Peyer's patch (tissue), 4 donors: ENCODE data around the gene OPA1. TPM values are rescaled to one million over a fixed set of nuclear protein-coding genes. Genes with fewer than 3 reads are reported as not detected.
A peak's percentile ranks its signal among the peaks of the same experiment; 100 is the strongest.

ENCODE experiments used
- DNase-seq, 3 donors: peaks; one replicate each; pipeline ENCODE4 v3.0.0-alpha.2; 2017 to 2019
- H3K27ac ChIP-seq, 4 donors: fragments of 200-600 bp; sonication (generic); one replicate each; pipeline ENCODE4 v1.5.1; 2016 to 2019
- H3K27me3 ChIP-seq, 2 donors: fragments of 200-600 bp; sonication (generic); one replicate each; pipeline ENCODE4 v1.5.1; 2019
- H3K36me3 ChIP-seq, 3 donors: fragments of 200-600 bp; sonication (generic); one replicate each; pipeline ENCODE4 v1.5.1; 2016 to 2019
- H3K4me1 ChIP-seq, 4 donors: fragments of 200-600 bp; sonication (generic); one replicate each; pipeline ENCODE4 v1.5.1; 2016 to 2019
- H3K4me3 ChIP-seq, 4 donors: fragments of 200-600 bp; sonication (generic); 1 replicate in 3 of 4; 2 replicates in 1 of 4; pipeline ENCODE4 v1.5.1; 2016 to 2019; ENCODE audit warnings: mild to moderate bottlenecking in 1 of 4
- H3K9me3 ChIP-seq, 4 donors: fragments of 200-600 bp; sonication (generic); one replicate each; pipeline ENCODE4 v1.5.1; 2016 to 2019; ENCODE audit warnings: mild to moderate bottlenecking in 1 of 4
- POLR2A ChIP-seq, 2 donors: fragments of 450-650 bp; IDR thresholded peaks; one replicate each; pipeline ENCODE4 v1.5.1; 2017; ENCODE audit warnings: antibody characterized with exemption in 2 of 2, mild to moderate bottlenecking in 2 of 2, moderate library complexity in 2 of 2
- total RNA-seq, 4 donors: library from RNA; depleted of rRNA; stranded (reverse); fragments of >200 nt; gene quantifications; one replicate each; pipeline ENCODE4 v1.1.0, GENCODE V29; 2016
- TF ChIP-seq, protein P1 (sequence below), 6 experiments: fragments of 450-650 bp in 4 of 6; fragments of 200-600 bp in 2 of 6; sonication (generic) in 1 of 6; IDR thresholded peaks; one replicate each; pipeline ENCODE4 v1.5.1; 2017 to 2019; ENCODE audit warnings: antibody characterized with exemption in 6 of 6, mild to moderate bottlenecking in 3 of 6, moderate library complexity in 1 of 6

OPA1 gene, protein sequence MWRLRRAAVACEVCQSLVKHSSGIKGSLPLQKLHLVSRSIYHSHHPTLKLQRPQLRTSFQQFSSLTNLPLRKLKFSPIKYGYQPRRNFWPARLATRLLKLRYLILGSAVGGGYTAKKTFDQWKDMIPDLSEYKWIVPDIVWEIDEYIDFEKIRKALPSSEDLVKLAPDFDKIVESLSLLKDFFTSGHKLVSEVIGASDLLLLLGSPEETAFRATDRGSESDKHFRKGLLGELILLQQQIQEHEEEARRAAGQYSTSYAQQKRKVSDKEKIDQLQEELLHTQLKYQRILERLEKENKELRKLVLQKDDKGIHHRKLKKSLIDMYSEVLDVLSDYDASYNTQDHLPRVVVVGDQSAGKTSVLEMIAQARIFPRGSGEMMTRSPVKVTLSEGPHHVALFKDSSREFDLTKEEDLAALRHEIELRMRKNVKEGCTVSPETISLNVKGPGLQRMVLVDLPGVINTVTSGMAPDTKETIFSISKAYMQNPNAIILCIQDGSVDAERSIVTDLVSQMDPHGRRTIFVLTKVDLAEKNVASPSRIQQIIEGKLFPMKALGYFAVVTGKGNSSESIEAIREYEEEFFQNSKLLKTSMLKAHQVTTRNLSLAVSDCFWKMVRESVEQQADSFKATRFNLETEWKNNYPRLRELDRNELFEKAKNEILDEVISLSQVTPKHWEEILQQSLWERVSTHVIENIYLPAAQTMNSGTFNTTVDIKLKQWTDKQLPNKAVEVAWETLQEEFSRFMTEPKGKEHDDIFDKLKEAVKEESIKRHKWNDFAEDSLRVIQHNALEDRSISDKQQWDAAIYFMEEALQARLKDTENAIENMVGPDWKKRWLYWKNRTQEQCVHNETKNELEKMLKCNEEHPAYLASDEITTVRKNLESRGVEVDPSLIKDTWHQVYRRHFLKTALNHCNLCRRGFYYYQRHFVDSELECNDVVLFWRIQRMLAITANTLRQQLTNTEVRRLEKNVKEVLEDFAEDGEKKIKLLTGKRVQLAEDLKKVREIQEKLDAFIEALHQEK
- 10 to 100 TPM; 66.9 to 89.1 (median 78.0) TPM for total RNA-seq

- H3K9me3 ChIP-seq, result no peaks in the 10 kb centered on the region
- peak; percentile 86 to 97 (median 96) for DNase-seq
- peak within 1 kb of the TSS; percentile 73 to 90 (median 82) for H3K27ac ChIP-seq
- peak within 1 kb of the TSS; percentile 57 to 95 (median 75) for H3K4me3 ChIP-seq
- TF ChIP-seq, protein P1, sequence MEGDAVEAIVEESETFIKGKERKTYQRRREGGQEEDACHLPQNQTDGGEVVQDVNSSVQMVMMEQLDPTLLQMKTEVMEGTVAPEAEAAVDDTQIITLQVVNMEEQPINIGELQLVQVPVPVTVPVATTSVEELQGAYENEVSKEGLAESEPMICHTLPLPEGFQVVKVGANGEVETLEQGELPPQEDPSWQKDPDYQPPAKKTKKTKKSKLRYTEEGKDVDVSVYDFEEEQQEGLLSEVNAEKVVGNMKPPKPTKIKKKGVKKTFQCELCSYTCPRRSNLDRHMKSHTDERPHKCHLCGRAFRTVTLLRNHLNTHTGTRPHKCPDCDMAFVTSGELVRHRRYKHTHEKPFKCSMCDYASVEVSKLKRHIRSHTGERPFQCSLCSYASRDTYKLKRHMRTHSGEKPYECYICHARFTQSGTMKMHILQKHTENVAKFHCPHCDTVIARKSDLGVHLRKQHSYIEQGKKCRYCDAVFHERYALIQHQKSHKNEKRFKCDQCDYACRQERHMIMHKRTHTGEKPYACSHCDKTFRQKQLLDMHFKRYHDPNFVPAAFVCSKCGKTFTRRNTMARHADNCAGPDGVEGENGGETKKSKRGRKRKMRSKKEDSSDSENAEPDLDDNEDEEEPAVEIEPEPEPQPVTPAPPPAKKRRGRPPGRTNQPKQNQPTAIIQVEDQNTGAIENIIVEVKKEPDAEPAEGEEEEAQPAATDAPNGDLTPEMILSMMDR (IDR thresholded peaks at IDR 0.05), result peak in 2 of 6 experiments; percentile 8 to 10
- TF ChIP-seq POLR2A (IDR thresholded peaks at IDR 0.05), result peak; percentile 71 to 77
- H3K27me3 ChIP-seq, result no peaks in the 10 kb centered on the region
- H3K4me1 ChIP-seq, result peaks cover 0 to 14% (median 5%) of the 10 kb centered on the region in 4 donors
- peaks cover 0 to 15% (median 0%) of the 10 kb centered on the region in 3 donors for H3K36me3 ChIP-seq
These were observed at the start of gene OPA1 for GRCh38 chr3:193592841-193593667. OPA1 (plus strand) TSS chr3:193593208; CDS start chr3:193593378, 170 bp downstream.

DNA sequence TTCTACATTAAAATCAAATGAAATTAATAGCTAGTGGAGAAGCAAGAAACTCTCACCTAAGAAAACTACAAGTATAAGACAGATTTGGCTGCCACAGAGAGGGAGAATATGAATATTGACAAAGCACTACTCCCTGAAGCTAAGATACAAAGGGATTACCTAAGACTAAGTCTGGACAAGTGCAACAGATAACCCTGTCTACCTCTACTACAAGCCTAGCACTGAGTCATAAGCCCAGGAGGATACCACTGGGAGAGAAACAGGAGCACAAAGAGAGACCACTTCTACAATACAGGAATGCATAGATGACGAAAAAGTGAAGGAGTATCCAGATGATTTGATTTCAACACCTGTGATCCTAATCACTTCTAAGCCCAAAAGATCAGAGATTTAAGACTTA, 48.7 kb upstream of the OPA1 start:
- Histone ChIP-seq H3K4me3 (no peak overlapping the region), H3K36me3 (no peaks in the 10 kb centered on the region), H3K27me3 (no peaks in the 10 kb centered on the region), H3K27ac (no peak overlapping the region), H3K9me3 (no peaks in the 10 kb centered on the region), H3K4me1 (no peaks in the 10 kb centered on the region)
- TF ChIP-seq, protein P1 (IDR thresholded peaks at IDR 0.05), result no peak
- TF ChIP-seq POLR2A (IDR thresholded peaks at IDR 0.05), result no peak
- DNase-seq, result no peak

GRCh38 chr3:193545304-193545703, 47.7 kb upstream of the OPA1 start:
- no peaks in the 10 kb centered on the region for H3K9me3 ChIP-seq
- no peaks in the 10 kb centered on the region for H3K27me3 ChIP-seq
- no peak overlapping the region for H3K4me3 ChIP-seq
- H3K4me1 ChIP-seq, result no peaks in the 10 kb centered on the region
- H3K36me3 ChIP-seq, result no peaks in the 10 kb centered on the region
- no peak for TF ChIP-seq POLR2A (IDR thresholded peaks at IDR 0.05)
- no peak overlapping the region for H3K27ac ChIP-seq
- no peak for DNase-seq

DNA sequence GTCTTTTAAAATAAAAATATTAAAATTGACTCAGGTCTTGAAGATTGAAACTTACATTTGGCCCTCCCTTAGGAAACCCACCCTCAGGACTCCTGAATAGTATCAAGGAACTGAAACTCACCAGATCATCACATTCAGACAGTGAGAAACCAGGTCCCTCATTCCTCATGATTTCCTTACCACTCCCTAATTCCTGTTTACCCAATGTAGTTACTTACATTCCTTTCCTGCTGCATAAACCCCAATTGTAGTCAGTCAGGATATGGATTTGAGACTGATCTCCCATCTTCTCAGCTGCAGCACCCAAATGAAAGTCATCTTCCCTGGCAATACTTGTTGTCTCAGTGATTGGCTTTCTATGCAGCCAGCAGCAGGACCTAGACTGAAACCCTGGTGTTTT, 46.9 kb upstream of the OPA1 start:
- no peak overlapping the region for H3K27ac ChIP-seq
- DNase-seq, result no peak
- no peak overlapping the region for H3K4me3 ChIP-seq
- H3K4me1 ChIP-seq, result no peaks in the 10 kb centered on the region
- H3K36me3 ChIP-seq, result no peaks in the 10 kb centered on the region
- H3K27me3 ChIP-seq, result no peaks in the 10 kb centered on the region
- no peaks in the 10 kb centered on the region for H3K9me3 ChIP-seq
- TF ChIP-seq POLR2A (IDR thresholded peaks at IDR 0.05), result no peak
- TF ChIP-seq, protein P1 (IDR thresholded peaks at IDR 0.05), result no peak

DNA sequence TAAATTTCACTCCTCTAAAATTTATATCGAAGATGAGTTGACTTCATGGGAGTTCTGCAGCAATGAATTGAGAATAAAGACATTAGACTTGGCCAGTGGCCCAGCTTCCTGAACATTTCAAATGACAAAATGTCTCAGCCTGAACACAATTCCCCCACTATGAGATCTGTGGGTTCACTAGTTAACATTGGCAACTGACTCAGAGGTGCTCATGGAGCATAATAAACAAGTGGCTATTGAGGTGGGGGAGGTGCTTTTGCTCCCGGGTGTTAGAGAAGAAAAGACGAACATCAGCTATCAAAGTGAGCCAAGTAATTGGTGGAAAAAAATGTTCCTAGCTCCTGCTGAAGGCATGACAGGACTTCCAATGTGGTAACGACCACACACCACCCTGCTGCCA, 44.6 kb upstream of the OPA1 start:
- no peak for TF ChIP-seq POLR2A (IDR thresholded peaks at IDR 0.05)
- TF ChIP-seq, protein P1 (IDR thresholded peaks at IDR 0.05), result no peak
- H3K4me3 ChIP-seq, result no peak overlapping the region
- no peaks in the 10 kb centered on the region for H3K27me3 ChIP-seq
- no peaks in the 10 kb centered on the region for H3K4me1 ChIP-seq
- H3K27ac ChIP-seq, result no peak overlapping the region
- H3K36me3 ChIP-seq, result no peaks in the 10 kb centered on the region
- H3K9me3 ChIP-seq, result no peaks in the 10 kb centered on the region
- no peak for DNase-seq
